OCI-M2 (cell line): ENCODE data around the gene DTD1.
"Not testable (repeated sequence)": the region's sequence is repeated elsewhere in the genome, so short reads cannot be mapped to it uniquely, and the experiment has no call there.

Source experiments
- DNase-seq: peaks from one replicate; lab custom pipeline; 2025; ENCODE audit not compliant: unreplicated experiment; lab: John Stamatoyannopoulos, UW

Gene DTD1

GRCh38 chr20:18738055-18738454 lies 150.2 kb downstream of the DTD1 start:
- no peak for DNase-seq

DNA sequence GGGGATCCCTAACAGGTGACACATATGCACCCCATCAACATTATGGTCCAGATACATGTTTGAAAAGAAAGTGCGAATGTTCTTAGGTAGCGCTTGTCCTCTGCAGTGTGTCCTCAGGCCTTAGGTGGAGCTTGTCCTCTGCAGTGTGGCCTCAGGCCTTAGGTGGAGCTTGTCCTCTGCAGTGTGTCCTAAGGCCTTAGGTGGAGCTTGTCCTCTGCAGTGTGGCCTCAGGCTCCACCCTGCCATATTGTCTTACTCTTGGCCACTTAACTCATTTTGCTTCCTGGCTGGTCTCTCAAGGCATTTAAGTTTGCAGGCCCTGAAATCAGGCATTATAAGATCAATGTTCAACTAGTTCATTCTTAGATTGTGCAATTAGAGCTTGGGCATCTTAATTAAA lies 151.0 kb downstream of the DTD1 start:
- DNase-seq = no peak

- no peak for DNase-seq
Observed at GRCh38 chr20:18739751-18740166, 151.9 kb downstream of the DTD1 start.

GRCh38 chr20:18740726-18741125 lies 152.9 kb downstream of the DTD1 start:
- no peak for DNase-seq

GRCh38 chr20:18742841-18743240 lies 155.0 kb downstream of the DTD1 start:
- no peak for DNase-seq

GRCh38 chr20:18743665-18744440 lies 156.0 kb downstream of the DTD1 start:
- DNase-seq = no peak

DNA sequence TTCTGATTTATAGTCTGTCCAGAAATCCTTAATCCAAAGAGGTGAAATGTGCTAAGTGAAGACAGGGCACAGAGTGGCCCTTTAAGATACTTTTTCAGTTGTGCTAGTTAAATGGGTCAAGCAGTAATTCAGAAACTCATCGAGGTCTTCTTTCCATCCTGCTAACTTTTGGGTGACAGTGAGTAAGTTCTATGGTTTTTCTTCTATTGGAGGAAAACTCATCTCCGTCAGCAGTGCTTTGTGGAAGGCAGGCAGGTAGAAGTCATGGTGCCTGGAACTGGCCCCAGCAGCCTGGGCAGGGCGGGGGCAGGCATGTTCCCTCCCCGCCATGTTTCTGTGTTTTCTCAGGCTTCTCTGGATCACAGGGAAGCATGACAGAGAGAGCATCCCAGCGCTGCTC lies 159.2 kb downstream of the DTD1 start:
- no peak for DNase-seq

DNA sequence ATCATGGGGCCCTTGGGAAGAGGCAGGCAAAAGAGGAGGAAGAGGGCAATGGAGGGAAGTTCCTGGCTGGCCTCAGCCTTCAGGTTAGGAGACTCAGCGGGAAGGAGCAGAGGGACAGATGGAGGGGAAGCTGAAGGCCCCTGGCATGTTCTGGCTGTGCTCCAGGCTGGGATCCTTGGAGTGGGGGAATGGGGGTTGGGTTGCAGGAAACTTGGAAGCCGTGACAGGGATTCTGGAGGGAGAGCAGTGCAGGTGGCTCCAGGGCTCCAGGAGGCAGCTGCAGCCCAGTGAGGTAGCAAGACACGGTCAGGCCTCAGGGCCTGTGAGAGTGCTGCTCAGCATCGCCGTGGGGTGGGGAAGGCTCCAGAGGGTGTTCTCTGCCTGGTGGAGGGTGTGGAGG lies 161.1 kb downstream of the DTD1 start:
- DNase-seq = no peak

DNA sequence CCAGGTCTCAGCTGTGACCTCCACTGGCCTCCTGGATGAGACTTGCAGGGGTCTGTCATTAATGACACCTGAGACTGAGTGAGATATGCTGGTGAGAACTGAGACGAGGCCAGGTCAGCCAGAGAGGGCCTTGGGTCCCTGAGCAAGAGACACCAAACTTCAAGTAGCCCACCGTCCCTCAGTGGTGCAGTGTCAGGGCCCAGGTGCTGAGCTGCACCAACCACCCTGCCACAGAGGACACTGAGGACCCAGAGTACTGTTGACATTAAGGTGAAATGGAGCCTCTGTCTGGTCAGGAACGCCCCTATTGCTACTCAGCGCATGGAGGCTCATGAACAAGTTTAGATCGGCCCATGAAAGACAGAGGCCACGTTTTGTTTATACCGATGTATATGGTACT lies 161.7 kb downstream of the DTD1 start:
- no peak for DNase-seq

GRCh38 chr20:18750735-18751134 lies 162.9 kb downstream of the DTD1 start:
- DNase-seq = no peak

DNA sequence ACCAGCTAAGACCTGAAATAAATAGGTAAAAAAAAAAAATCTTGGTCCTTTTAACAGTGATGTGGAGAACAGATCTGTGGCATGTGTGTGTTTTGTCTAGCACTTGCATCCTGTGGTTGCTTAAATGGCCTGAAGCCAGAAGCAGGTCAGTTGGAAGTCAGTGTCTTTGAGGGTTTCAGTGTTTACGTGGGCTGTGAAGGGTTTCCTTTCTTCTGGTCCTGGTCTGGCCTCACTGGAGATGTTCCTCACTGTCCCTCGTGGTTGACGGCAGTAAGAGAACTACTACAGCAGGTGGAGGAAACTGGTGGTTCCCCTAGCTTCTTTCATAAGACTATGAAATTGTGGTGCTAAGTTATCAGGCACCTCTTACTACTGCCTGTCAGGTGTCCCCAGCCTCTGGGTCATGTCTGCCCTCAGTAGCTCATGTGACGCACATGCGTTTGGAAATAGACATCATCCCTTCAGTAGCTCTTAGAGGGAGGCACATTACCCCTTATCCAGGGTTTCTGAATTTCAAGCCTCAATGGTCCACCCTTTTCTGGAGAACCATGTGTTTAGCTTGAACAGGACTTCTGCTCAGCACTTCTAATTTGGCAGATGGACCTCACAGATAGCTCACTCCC lies 166.3 kb downstream of the DTD1 start:
- DNase-seq = no peak

DNA sequence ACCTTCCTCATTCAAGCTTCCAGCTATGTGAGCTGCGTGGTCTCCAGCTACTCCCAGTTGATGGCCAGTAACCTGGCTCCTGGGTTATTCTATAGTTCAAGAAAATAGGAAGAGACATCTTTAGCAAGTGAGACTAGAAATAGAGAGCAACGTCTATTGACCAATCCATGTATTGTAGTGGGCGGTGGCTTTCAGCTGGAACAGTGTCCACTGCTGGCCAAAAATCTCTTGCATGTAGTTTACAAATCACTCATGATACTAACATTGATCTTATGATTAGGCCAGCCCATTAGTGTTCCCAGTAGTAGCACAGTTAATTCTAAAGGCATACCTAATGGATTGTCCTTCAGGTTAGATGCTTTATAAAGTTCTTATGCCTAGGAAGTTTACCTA lies 166.8 kb downstream of the DTD1 start:
- DNase-seq = no peak

DNA sequence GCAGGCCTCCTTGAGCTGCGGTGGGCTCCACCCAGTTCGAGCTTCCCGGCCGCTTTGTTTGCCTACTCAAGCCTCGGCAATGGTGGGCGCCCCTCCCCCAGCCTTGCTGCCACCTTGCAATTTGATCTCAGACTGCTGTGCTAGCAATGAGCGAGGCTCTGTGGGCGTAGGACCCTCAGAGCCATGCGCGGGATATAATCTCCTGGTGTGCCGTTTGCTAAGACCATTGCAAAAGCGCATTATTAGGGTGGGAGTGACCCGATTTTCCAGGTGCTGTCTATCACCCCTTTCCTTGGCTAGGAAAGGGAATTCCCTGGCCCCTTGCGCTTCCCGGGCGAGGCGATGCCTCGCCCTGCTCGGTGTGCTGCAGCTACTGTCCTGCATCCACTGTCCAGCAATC lies 173.0 kb downstream of the DTD1 start:
- not testable (repeated sequence) for DNase-seq

DNA sequence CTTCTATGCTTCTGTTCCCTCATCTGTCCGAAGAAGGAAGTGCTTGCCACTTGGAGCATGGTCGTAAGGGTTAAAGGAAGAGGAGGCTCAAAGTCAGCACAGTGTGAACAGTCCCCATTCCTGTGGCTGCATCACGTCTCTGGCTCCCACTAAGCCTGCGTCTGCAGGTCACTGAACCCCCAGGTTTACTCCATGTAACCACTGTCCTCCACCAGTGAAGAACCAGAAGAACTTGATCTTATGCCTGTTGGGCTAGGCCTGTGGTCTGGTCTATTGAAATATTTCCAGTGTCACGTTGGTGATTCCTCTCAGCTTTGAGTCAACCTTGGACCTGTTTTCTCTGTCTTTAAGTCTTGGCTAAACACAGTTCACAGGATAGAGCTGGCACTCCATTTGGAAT lies 179.8 kb downstream of the DTD1 start:
- DNase-seq = no peak

GRCh38 chr20:18773566-18773965 lies 185.7 kb downstream of the DTD1 start:
- no peak for DNase-seq

GRCh38 chr20:18774207-18774606 lies 186.4 kb downstream of the DTD1 start:
- DNase-seq = no peak

- no peak for DNase-seq
Observed at GRCh38 chr20:18775633-18776032, 187.8 kb downstream of the DTD1 start.

- DNase-seq = no peak
Observed at GRCh38 chr20:18778690-18779392, 191.0 kb downstream of the DTD1 start.

DNA sequence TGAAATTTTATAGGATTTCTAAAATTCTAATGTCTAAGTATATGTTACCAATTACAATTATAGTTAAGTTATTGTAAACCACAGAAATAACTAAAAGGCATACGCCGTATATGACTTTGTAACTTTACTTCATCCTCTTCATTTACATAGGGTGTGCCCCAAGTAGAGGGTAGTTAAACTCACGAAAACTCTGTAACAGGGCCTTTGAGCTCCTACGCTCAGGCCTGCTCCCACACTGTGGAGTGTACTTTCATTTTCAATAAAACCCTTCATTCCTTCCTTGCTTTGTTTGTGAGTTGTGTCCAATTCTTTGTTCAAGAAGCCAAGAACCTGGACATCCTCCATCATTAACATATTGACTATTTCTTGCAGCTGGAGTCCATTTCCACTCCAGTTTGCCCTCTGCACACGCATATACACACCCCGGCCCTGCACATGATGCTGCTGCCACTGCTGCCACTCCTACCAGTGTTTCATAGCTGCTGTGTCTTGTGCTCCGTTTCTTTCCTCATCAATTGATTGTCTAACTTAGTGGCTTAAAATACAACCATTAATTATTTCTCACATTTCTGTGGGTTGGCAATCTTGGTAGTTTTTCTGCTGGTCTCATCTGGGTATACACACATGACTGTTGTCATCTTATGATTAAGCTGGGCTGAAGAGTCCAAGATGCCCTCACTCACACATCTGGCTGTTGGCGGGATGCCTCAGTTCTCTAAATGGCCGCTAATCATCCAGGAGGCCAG lies 192.7 kb downstream of the DTD1 start:
- no peak for DNase-seq

DNA sequence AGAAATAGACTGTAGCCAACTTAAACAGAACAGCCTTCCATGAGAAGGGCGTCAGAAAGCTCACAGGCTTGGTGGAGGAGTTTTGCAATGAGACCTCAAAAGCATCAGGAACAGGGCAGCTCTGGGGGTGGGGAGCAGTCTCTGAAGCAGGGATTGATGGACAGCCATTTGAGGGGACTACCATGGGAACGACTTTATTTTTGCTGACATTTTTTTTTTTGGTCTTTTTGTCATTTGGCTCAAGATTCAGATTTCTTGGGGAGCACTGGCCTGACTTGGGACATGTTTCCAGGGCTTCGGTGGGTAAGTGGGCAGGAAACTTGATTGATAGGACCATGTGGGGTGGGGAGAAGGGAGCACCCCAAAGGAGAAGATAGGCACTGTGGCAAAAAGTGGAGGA lies 193.7 kb downstream of the DTD1 start:
- no peak for DNase-seq

GRCh38 chr20:18783385-18783959 lies 195.6 kb downstream of the DTD1 start:
- DNase-seq = no peak
